CD4-positive, alpha-beta memory T cell (primary cell): Measurements from ENCODE around the gene NOTCH1. TPM values are rescaled to one million over a fixed set of nuclear protein-coding genes. Genes with fewer than 3 reads are reported as not detected.

Source experiments
- microRNA-seq: library from miRNA; unstranded; fragments of <30 nt; microRNA quantifications from one replicate; pipeline ENCODE4 v1.2.0, GENCODE V29; 2021; ENCODE audit warnings: borderline replicate concordance, borderline number of aligned reads, borderline microRNAs expressed, mixed read lengths
- polyA plus RNA-seq, 2 donors: library from polyadenylated mRNA; unstranded; fragments of 300-500 nt; fragmentation: Illumina TruSeq; gene quantifications; one replicate each; pipeline ENCODE4 v1.2.3, GENCODE V29; 2021
- total RNA-seq, 2 experiments: library from RNA; stranded (reverse); gene quantifications; one replicate each; pipeline ENCODE4 v1.2.3, GENCODE V29; 2021

NOTCH1 gene
- total and polyA plus RNA-seq, 4 experiments from 2014 or later, result 6.0 to 45.4 (median 43.0) TPM; not detected in 1

Small RNA genes within 50 kb of the gene (microRNA-seq; reads per million reads assigned to microRNA genes)
- gene MIR4673, result not detected
- not detected for gene MIR4674

Other genes with a start within 250 kb of the NOTCH1 start
- not detected for gene CCDC187, start 242.0 kb downstream of the NOTCH1 start, total RNA-seq
- gene CCDC187, start 242.0 kb downstream of the NOTCH1 start, polyA plus RNA-seq, result not detected
- 1 to 10 TPM; 7.6 to 8.1 TPM for gene GPSM1, start 218.5 kb downstream of the NOTCH1 start, total RNA-seq
- 1 to 10 TPM in 1 of 2 donors, under 1 TPM in 1; 0.78 to 1.6 TPM for gene GPSM1, start 218.5 kb downstream of the NOTCH1 start, polyA plus RNA-seq
- 10 to 100 TPM; 26.0 to 32.3 TPM for gene DNLZ, start 182.3 kb downstream of the NOTCH1 start, total RNA-seq
- gene DNLZ, start 182.3 kb downstream of the NOTCH1 start, polyA plus RNA-seq, result 10 to 100 TPM; 71.3 to 86.1 TPM
- gene CARD9, start 172.4 kb downstream of the NOTCH1 start, total RNA-seq, result 1 to 10 TPM in 1 of 2 experiments, under 1 TPM in 1; 0.70 to 1.2 TPM
- gene CARD9, start 172.4 kb downstream of the NOTCH1 start, polyA plus RNA-seq, result under 1 TPM in 1 of 2 donors, not detected in 1; 0.41 TPM
- 10 to 100 TPM; 13.1 to 15.4 TPM for gene SNAPC4, start 145.9 kb downstream of the NOTCH1 start, total RNA-seq
- 1 to 10 TPM in 1 of 2 donors, under 1 TPM in 1; 0.35 to 2.1 TPM for gene SNAPC4, start 145.9 kb downstream of the NOTCH1 start, polyA plus RNA-seq
- gene ENTR1, start 135.4 kb downstream of the NOTCH1 start, total RNA-seq, result 10 to 100 TPM; 82.9 to 85.9 TPM
- 10 to 100 TPM in 1 of 2 donors, 1 to 10 TPM in 1; 8.3 to 12.7 TPM for gene ENTR1, start 135.4 kb downstream of the NOTCH1 start, polyA plus RNA-seq
- 10 to 100 TPM; 71.8 to 73.3 TPM for gene PMPCA, start 135.4 kb downstream of the NOTCH1 start, total RNA-seq
- 10 to 100 TPM; 44.2 to 45.2 TPM for gene PMPCA, start 135.4 kb downstream of the NOTCH1 start, polyA plus RNA-seq
- gene INPP5E, start 106.2 kb downstream of the NOTCH1 start, total RNA-seq, result 10 to 100 TPM; 29.1 to 31.2 TPM
- gene INPP5E, start 106.2 kb downstream of the NOTCH1 start, polyA plus RNA-seq, result 1 to 10 TPM; 2.0 to 5.0 TPM
- gene SEC16A, start 63.0 kb downstream of the NOTCH1 start, total RNA-seq, result 10 to 100 TPM; 82.9 to 87.7 TPM
- gene SEC16A, start 63.0 kb downstream of the NOTCH1 start, polyA plus RNA-seq, result 10 to 100 TPM in 1 of 2 donors, 1 to 10 TPM in 1; 6.6 to 39.3 TPM
- gene EGFL7, start 116.9 kb upstream of the NOTCH1 start, total RNA-seq, result not detected
- under 1 TPM in 1 of 2 donors, not detected in 1; 0.64 TPM for gene EGFL7, start 116.9 kb upstream of the NOTCH1 start, polyA plus RNA-seq
- 1 to 10 TPM; 6.9 to 7.8 TPM for gene AGPAT2, start 141.4 kb upstream of the NOTCH1 start, total RNA-seq
- 10 to 100 TPM; 16.2 to 20.6 TPM for gene AGPAT2, start 141.4 kb upstream of the NOTCH1 start, polyA plus RNA-seq
- gene DIPK1B, start 166.5 kb upstream of the NOTCH1 start, total RNA-seq, result not detected
- gene DIPK1B, start 166.5 kb upstream of the NOTCH1 start, polyA plus RNA-seq, result not detected
- 1 to 10 TPM in 1 of 2 experiments, under 1 TPM in 1; 0.90 to 1.3 TPM for gene LCN10, start 196.9 kb upstream of the NOTCH1 start, total RNA-seq
- under 1 TPM; 0.22 to 0.50 TPM for gene LCN10, start 196.9 kb upstream of the NOTCH1 start, polyA plus RNA-seq
- gene LCN6, start 202.5 kb upstream of the NOTCH1 start, total RNA-seq, result not detected
- gene LCN6, start 202.5 kb upstream of the NOTCH1 start, polyA plus RNA-seq, result not detected
- gene LCN8, start 212.2 kb upstream of the NOTCH1 start, total RNA-seq, result not detected
- under 1 TPM in 1 of 2 donors, not detected in 1; 0.62 TPM for gene LCN8, start 212.2 kb upstream of the NOTCH1 start, polyA plus RNA-seq
- gene LCN15, start 218.5 kb upstream of the NOTCH1 start, total RNA-seq, result not detected
- not detected for gene LCN15, start 218.5 kb upstream of the NOTCH1 start, polyA plus RNA-seq
- gene TMEM141, start 245.3 kb upstream of the NOTCH1 start, total RNA-seq, result 10 to 100 TPM; 51.1 to 53.4 TPM
- gene TMEM141, start 245.3 kb upstream of the NOTCH1 start, polyA plus RNA-seq, result 10 to 100 TPM; 34.3 to 38.4 TPM